Keratinocyte (primary cell): ENCODE data around the gene TBCD.

Source experiments
- CTCF ChIP-seq, 3 experiments: IDR thresholded peaks in 1 of 3; conservative IDR thresholded peaks in 1 of 3; optimal IDR thresholded peaks in 1 of 3; 2 replicates in 2 of 3; 3 replicates in 1 of 3; pipeline versions ENCODE3 to v1.5.1; 2011; ENCODE audit warnings: low read length in 3 of 3, mild to moderate bottlenecking in 3 of 3, moderate library complexity in 2 of 3, control low read depth in 1 of 3, inconsistent platforms in 1 of 3; ENCODE audit not compliant: insufficient read depth in 2 of 3; ENCODE audit errors: extremely low read depth in 1 of 3
- EZH2 ChIP-seq: IDR thresholded peaks from one replicate; pipeline ENCODE4 v1.6.1; 2012; ENCODE audit warnings: inconsistent platforms, mild to moderate bottlenecking, low read length, moderate library complexity

GRCh38 chr17:82920715-82921114 is 168.8 kb downstream of the TBCD start:
- TF ChIP-seq CTCF (optimal IDR thresholded peaks at IDR 0.05 in 1 of 3, IDR thresholded peaks at IDR 0.05 in 1 of 3, conservative IDR thresholded peaks at IDR 0.05 in 1 of 3; ENCODE audit: extremely low read depth in 1 of 3, insufficient read depth in 2 of 3, low read length in 3 of 3) (no peak), EZH2 (no peak)
